ENCODE data around the gene MDH2. TPM values are rescaled to one million over a fixed set of nuclear protein-coding genes. Genes with fewer than 3 reads are reported as not detected.

MDH2 gene
- total and polyA plus RNA-seq, 2 of the 8 experiments (the other 6 are each of a cell fraction or from before 2014, with no cell fraction given), result 203 to 254 TPM

DNA sequence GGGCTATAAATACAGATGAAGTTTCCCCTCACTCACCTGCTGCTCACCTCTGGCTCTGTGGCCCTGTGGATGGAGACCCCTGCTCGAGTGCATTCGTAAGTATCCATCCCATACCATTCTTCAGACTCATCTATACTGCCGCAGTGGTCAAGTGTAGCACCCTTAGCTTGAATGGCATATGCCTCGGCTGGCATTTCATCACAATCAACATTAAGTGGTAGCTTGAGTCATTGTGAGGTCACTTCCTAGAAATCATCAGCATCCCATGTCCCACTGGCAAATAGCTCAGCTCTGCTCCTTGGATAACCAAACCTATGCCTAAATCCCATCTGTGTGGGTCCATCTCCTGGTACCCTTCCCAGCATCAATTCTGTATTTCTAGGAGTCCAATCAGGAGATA lies 38.2 kb downstream of the MDH2 start:
- no peaks in the 10 kb centered on the region for H3K23me2 ChIP-seq (ENCODE audit: low read depth, low read length)
- no peak overlapping the region for H2BK15ac ChIP-seq (ENCODE audit: low read length)
- no peak overlapping the region for H3K56ac ChIP-seq (replicated peaks; ENCODE audit: insufficient read length, low read depth, low read length)
- H4K20me1 ChIP-seq (replicated peaks in 1 of 2; ENCODE audit: control insufficient read depth in 1 of 2, insufficient read depth in 2 of 2, low read length in 2 of 2), result no peaks in the 10 kb centered on the region
- TF ChIP-seq JUND (IDR thresholded peaks at IDR 0.05; ENCODE audit: low read length) (no peak), EP300 (IDR thresholded peaks at IDR 0.05; ENCODE audit: borderline replicate concordance in 1 of 2, low read depth in 2 of 2, low read length in 2 of 2) (no peak), E2F6 (IDR thresholded peaks at IDR 0.05) (no peak), POLR2A (IDR thresholded peaks at IDR 0.05; ENCODE audit: control extremely low read depth in 1 of 2, low read depth in 2 of 2, low read length in 2 of 2) (no peak), SP4 (IDR thresholded peaks at IDR 0.05; ENCODE audit: low read length) (no peak), TAF7 (optimal IDR thresholded peaks at IDR 0.05; ENCODE audit: borderline replicate concordance, low read depth, low read length) (no peak)
- TF ChIP-seq, protein P1, sequence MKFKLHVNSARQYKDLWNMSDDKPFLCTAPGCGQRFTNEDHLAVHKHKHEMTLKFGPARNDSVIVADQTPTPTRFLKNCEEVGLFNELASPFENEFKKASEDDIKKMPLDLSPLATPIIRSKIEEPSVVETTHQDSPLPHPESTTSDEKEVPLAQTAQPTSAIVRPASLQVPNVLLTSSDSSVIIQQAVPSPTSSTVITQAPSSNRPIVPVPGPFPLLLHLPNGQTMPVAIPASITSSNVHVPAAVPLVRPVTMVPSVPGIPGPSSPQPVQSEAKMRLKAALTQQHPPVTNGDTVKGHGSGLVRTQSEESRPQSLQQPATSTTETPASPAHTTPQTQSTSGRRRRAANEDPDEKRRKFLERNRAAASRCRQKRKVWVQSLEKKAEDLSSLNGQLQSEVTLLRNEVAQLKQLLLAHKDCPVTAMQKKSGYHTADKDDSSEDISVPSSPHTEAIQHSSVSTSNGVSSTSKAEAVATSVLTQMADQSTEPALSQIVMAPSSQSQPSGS (IDR thresholded peaks at IDR 0.05; ENCODE audit: low read length), result no peak
- no peak overlapping the region for H2BK120ac ChIP-seq (replicated peaks; ENCODE audit: low read depth, low read length)
- no peak overlapping the region for H3K4ac ChIP-seq (replicated peaks; ENCODE audit: insufficient read length, low read depth, low read length)
- no peaks in the 10 kb centered on the region for H3K79me1 ChIP-seq (ENCODE audit: low read depth, low read length)
- no peak overlapping the region for H3K27ac ChIP-seq (ENCODE audit: low read depth, low read length)
- no peak overlapping the region for H2BK5ac ChIP-seq (ENCODE audit: low read depth, low read length)
- no peaks in the 10 kb centered on the region for H3K36me3 ChIP-seq (ENCODE audit: control insufficient read depth in 2 of 4, insufficient read depth in 4 of 4, low read length in 3 of 4)
- H3K27me3 ChIP-seq (replicated peaks in 1 of 4; ENCODE audit: control insufficient read depth in 3 of 4, extremely low read depth in 1 of 4, insufficient read depth in 3 of 4, low read length in 3 of 4), result no peaks in the 10 kb centered on the region
- no peak overlapping the region for H3K14ac ChIP-seq (ENCODE audit: insufficient read length)
- no peak overlapping the region for H4K5ac ChIP-seq (ENCODE audit: insufficient read length, low read depth, low read length)
- no peak overlapping the region for H2BK20ac ChIP-seq (ENCODE audit: low read length)
- H4K91ac ChIP-seq (replicated peaks; ENCODE audit: insufficient read length, low read length), result no peak overlapping the region
- no peak overlapping the region for H3K4me3 ChIP-seq (ENCODE audit: extremely low read depth in 1 of 4, insufficient read depth in 2 of 4, low read depth in 3 of 4, low read length in 4 of 4)
- no peak overlapping the region for H3K4me2 ChIP-seq (ENCODE audit: insufficient read depth in 1 of 2, low read depth in 2 of 2, low read length in 2 of 2)
- no peaks in the 10 kb centered on the region for H3K79me2 ChIP-seq (ENCODE audit: control insufficient read depth in 1 of 2, insufficient read depth in 2 of 2, low read length in 2 of 2)
- WGBS, 2 experiments (ENCODE audit: extremely low coverage in 1 of 2, insufficient coverage in 1 of 2, insufficient read length in 1 of 2, insufficient replicate concordance in 2 of 2, low coverage in 1 of 2, low lambda C conversion rate in 2 of 2, missing lambda C conversion rate in 1 of 2), result 90% methylated on average over 4 of the region's 4 CpGs; no CpG with 5 or more reads in 1 of the 2 experiments
- no peak overlapping the region for H3K9ac ChIP-seq (replicated peaks in 1 of 4; ENCODE audit: extremely low read depth in 1 of 4, low read depth in 3 of 4, low read length in 3 of 4)
- DNase-seq (ENCODE audit: low read depth in 1 of 2, low spot score in 2 of 2), result no peak
- H4K8ac ChIP-seq (ENCODE audit: extremely low read depth, insufficient read depth, low read length), result no peak overlapping the region
- H2AFZ ChIP-seq (ENCODE audit: low read length), result no peak overlapping the region
- no peak overlapping the region for H2AK5ac ChIP-seq (ENCODE audit: low read depth, low read length)
- ChIA-PET POLR2A (ENCODE audit: partially characterized antibody) (no interaction called here), CTCF (ENCODE audit: partially characterized antibody) (interaction anchor here (1.0 to 1.8 kb wide), 2 partner anchors 11 to 92 kb away, joined by 4 to 6 read pairs; no protein-coding TSS in a partner anchor)
- no peak for FAIRE-seq
- no peaks in the 10 kb centered on the region for H3K9me3 ChIP-seq (ENCODE audit: insufficient read depth in 2 of 2, low read depth in 1 of 2, low read length in 1 of 2)
- no peak overlapping the region for H2BK12ac ChIP-seq (ENCODE audit: low read depth, low read length)
- H3K18ac ChIP-seq (ENCODE audit: extremely low read depth, low read length), result no peak overlapping the region
- H3K23ac ChIP-seq (ENCODE audit: insufficient read length), result no peak overlapping the region
- H3K4me1 ChIP-seq (replicated peaks in 1 of 4; ENCODE audit: control insufficient read depth in 3 of 4, insufficient read depth in 4 of 4, low read length in 3 of 4), result no peaks in the 10 kb centered on the region
